ENCODE data around the gene DNTT.
A peak's percentile ranks its signal among the peaks of the same experiment; 100 is the strongest.

DNTT gene

DNA sequence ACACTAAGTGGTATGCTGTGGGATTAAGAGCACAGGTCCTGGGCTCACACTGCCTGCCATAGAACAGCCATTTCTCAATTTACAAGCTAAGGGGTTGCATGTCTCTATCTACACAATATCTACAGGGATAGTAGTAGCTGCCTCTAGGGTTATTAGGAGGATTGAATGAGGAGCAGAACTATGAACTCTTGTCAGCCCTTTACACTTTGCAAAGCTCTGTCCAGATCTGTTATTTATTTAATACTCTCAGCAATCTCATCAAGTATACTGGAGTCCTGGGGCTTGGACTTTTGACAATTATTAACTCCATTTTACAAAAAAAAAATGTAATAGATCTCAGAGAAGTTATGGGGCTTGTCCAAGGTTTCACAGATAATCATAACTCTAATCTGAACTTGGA lies 47.8 kb downstream of the DNTT start:
- no peak for DNase-seq

DNA sequence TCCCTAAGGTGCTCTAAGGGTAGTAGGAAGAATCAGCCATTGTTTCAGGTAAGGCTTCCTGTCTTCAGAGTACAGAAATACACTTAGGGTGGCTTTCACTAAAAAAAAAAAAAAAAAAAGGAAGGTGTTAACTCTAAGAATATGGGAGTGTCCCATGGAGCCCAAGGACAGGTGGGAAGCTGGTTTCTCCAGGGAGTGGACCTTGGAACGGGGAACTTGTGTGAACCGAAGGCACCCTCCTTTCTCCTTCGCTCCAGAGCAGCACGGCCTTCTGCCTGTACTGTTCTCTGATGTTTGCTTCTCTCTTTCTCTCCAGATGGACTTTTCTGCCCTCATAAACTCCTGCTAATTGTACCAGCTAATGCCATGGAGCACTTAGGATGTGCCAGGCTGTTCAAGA lies 48.3 kb downstream of the DNTT start:
- no peak for DNase-seq

DNA sequence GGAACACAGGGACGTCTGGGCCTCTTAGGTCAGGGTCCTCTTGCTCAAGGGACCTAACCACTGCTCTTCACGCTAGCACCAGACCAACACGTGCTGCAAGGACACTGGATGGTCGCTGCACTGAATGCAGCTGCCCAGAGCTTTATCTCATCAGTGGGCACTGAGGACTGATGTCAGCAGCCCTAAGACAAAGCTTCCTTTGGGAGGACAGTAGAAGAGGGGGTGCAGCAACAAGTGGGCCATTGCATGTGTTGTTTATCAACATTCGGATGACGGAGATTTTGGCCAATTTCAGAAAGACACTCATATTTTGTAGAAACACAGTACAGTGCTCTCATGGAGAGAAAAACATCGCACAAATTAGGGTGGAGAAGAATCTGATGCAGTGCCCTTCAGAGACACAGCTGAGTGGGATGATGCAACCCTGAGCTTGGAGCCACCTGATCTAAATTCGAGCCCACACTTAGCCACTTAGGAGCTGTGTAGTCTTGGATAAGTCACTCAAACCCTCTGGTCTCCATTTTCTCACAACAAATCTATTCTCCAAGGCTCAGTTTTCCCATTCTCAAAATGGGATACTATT lies 52.9 kb downstream of the DNTT start:
- no peak for DNase-seq

DNA sequence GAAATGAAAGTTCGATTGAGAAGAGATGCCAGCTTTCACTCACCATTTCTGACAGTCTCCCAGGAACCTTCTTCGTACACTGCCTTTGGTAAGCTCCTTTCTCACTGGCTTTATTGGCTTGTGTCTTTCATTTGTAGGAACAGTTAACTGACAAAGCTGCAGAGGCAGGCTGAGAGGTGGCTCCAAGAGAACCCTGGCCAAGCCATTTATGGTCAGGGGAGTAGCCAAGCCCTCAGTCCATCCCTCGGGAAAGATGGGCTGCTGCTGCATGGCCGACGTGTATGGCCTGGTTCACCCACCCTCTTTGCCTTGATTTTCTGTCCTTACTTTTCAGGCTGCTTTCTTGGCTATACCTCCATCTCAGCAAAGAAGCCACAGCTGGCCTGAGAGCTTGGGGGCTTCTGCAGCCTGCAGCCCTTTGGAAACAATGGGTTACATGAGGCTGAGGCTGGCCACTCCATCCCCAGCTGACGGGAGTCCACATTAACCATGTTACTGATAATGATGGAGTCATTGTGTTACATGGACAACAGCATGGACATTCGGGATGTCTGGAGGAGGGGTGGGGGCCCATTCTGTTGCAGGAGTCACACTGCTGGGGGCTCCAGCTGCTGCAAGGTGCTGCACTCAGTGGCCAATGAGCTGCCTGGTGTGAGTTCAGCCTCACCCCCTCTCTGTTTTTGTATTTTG lies 54.8 kb downstream of the DNTT start, which contains the start of gene OPALIN:
OPALIN (minus strand) TSS at position 152 of the 690 bp plus-strand sequence; CDS start at position 46, 106 bp downstream.
- DNase-seq: no peak

DNA sequence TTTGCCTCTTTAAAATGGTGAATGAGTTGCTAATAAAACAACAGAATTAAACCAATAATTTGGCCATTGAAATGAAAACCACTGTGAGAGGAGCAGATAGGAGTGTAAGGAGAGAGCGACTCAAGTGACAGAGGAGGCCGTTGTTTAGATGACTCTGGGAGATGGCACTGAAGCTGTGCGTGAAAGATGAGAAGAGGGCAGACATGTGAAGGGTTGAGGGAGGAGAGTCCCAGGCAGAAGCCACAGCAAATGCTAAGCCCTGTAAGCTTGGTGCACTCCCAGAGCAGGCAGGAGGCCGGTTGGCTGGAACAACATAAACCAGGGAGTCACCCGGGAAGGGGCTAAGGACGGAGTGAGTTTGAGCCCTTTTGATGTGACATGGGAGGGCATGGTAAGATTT lies 55.4 kb downstream of the DNTT start:
- DNase-seq: no peak

DNA sequence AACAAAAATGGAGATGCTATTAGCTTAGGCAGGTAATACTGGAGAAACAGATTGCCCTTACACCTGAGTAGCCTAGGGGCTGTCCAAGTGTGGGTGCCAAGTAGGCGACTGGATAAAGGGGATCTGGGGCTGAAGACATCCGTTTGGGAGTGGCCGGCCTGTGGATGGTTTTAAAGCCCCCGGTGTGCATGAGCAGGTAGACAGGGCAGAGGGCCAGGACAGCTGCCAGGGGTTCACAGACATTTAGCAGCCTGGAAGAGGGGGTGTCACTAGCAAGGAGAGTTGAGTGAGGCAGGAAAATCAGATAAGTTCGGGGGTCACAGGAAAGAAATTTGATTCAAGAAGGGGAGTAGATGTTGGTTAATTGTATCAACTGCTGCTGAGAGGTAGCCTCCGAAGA lies 56.1 kb downstream of the DNTT start:
- no peak for DNase-seq

DNA sequence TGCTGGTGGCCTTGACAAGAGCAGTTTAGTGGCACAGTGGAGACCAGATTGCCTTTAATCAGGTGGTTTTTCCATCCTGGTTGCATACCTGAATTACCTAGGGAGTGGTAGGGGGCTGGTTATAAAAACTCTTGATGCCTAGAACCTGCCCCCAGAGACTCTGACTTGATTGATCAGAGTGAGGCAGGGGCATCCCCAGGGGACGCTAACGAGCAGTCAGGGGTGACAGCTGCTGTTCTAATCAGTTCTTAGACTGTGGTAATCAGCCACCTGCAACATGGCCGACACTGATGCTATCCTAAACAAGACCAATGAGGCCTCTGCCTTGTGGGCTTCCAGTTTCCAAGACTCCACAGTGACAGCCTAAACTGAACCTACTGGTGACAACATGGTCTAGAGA lies 56.5 kb downstream of the DNTT start:
- DNase-seq: no peak

DNA sequence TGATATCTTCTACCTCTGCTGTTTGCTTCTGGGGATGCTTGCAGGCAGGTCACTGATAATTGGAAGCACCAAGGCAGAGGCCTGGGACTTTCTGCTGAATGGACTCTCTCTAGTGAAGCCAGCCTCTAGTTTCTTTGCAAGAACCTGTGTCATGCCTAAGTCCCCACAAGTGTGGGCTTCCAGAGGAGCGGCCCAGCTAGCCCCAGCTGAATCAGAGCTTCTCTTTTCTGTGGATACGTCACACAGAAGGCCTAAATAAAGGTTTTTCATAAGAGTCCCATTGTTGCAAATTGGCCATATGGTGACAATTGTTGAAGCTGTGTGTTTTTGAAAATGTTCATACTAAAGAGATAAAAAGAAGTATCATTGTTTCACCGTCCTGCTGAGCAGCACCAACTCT lies 61.3 kb downstream of the DNTT start:
- DNase-seq: no peak

DNA sequence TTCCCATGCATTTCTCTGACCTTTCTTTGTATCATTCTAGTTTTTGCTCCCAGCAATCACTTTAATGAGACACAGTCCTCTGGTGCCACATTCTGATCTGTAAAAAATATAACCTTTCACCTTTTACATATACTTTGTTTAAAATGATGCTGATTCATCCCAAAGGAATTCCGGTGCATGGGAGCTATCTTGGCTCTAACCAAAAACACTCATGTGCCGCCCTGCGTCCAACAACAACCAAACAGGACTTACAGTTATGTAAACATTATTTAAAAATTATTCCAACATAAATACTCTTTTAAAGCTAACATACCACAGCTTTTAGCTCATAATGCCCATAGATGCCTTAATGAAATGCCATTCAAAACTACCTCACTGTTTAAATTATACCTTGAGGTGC lies 62.3 kb downstream of the DNTT start:
- no peak for DNase-seq

DNA sequence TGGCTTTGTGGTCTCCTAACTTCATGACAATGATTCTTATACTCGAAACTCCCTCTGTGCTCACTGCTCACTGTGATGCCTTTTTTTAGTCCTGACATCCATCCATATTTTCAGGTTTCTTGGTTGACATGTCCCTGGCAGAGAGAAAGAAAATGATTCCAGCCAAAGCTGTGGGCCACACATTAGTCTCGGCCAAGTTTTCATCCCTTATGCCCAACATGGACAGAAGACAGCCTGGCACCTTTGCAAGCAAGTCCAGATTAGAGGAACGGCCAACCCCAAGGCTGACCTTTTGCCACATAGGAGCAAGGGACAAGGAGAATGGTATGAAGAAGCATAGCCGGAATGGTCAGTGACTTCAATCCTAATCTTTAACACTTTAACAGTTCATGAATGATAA lies 63.2 kb downstream of the DNTT start:
- no peak for DNase-seq

DNA sequence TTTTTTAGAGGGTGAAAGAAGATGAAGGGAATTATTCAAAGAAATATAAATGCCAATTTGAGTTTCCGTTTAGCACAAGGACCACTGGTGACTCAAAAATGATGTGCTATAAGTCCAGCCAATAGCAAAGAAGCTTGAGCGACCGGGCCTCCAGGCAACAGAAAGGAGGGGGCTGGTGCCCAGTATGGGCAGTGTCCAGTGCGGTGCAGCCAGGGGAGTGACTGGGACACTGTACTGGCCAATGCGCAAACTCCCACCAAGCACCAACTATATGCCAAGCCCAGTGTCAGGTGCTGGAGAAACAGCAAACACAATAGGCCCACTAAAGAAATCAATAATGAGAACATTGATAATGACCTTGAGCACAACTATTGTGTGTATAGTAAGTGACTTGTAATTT lies 64.7 kb downstream of the DNTT start:
- no peak for DNase-seq

DNA sequence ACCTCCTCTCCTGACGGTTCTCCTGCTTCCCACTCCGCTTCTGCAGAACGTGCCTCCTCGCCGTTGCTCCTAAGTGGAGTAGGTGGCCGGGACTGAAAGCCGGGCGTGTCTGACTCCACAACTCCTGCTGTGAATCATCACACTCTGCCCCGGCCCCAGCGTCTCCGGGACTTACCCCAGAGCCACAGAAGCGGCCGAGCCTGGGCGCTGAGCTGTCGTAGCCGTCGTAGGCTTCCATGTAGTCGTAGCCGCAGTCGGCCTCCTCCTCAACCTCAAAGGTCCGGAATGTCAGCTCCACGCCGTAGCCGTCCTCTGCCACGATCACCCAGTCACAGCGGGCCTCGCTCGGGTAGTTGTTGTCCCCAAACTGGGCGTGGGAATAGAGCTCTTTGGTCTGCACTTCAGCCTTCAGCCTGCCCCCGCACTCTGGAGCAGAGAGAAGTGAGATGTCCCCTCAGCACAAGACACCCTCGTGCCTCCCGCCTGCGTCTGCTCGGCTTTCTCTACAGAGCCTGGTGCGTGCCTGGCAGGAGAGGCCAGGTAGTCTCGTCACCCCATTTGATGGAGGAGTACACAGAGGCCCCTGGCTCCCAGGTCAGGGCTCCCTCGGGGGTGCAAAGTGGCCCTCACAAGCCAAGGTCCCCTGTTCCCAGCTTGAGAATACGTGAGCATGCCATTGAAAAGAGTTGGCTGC lies 65.8 kb downstream of the DNTT start:
- no peak for DNase-seq

DNA sequence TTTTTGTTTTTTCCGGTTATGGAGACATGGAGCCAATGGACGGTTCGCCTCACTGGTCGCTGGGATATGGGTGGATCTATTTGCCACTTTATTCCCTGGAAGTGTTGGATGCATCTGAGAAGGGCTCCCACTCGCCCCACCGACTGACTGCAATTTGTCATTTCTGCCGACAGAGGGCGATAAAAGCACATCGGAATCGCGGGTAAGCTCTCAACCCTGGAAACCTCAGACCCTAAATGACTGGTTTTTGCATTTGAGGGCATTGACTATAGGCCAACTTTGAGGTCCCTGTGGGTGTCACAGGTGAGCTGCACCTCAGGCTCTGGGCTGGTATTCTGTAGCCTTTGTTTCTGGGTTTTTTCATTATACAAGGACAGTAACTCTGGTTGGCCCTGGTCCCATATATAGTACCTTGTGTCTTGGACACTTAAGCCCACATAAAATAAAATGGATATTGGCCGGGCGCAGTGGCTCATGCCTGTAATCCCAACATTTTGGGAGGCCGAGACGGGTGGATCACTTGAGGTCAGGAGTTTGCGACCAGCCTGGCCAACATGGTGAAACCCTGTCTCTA lies 66.4 kb downstream of the DNTT start:
- DNase-seq: peak; percentile 4

DNA sequence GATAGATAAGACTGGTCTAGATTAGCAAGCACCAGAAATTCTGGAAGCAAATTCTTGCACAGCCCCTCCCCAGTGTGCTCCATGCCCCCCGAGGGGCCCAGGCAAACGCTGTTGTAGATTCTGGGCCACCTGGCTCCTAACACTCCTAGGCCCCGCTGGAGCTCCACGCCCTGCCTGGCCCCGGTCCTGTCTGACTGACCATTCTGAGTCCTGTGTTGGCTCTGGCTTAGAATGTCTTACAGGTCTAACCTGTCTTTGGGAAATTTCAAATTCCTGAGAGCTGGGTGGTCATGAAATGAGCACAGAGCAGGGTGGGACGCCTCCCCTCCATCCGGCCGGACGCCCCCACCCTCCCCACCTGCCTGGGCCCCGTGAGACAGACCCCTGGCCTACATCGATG lies 67.1 kb downstream of the DNTT start:
- DNase-seq: no peak

DNA sequence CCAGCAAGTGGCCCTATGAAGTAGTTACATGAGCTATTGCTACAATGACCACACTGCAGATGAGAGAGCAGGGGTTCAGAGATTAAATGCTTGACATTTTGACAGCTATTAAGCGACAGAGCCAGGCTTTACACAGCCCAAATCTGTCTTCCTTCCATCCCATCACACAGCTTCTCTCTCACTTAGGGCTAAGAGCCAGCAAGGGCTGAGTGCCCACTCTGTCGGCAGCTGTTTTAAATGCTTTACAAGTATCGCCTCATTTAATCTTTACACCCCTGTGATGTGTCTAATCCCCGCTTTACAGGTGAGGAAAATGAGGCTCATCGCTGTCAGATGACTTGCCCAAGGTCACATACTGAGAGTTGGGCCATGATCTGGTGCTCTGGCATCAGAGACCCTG lies 69.8 kb downstream of the DNTT start:
- DNase-seq: no peak

DNA sequence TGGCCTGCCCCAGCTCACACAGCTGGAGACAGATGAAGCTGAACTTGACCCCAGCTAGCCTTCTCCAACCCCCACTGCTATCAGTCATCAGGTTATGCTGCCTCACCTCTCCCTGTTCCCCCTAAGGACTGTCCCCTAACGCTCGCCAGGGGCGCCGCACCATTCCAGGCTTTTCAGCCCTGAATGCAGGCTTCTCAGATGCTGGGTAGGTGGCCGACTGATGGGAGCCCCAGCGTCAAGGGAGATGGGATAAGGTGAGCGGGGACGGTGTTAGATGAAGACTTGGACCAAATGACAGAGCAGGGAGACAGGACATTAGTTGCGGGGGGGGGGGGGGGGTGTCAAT lies 70.4 kb downstream of the DNTT start:
- no peak for DNase-seq

DNA sequence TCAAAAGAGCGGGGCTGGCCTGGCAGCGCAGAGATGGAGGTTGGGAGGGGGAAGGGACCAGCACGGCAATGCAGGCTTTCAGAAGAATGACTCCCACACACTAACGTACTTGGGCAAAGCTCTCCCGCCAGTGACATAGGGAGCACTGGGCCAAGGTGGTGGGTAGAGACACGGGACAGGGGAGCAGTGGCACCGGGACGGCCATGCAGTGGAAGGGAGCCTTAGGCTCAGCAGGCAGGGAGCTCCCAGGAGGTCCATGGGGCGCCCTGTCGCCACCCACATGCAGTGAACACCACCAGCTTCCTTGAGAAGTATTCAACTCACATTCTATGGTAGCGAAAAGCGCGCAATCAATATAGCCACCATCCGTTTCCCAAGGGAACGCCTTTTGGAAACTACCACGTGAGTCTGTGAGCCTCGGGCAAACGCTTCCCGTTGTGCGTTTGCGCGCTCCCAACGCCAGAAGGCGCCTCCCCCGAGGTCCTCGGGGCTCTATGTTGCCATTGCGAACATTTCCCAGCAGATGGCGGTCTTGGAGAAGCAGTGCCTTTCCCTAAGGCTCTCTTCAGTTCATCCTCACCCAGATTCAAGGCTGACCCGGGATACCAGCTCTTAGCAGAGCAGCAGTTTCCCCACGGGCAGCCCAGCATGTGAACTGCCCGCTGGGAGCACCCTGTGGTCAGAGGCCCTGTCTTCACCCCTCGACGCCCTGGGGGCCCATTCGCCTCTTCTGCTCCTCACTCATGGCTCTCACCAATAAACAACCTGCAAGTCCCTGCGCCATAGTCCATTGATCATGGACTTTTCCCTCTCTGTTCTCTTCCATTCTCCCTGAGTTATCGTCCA lies 71.0 kb downstream of the DNTT start:
- peak; percentile 66 for DNase-seq

DNA sequence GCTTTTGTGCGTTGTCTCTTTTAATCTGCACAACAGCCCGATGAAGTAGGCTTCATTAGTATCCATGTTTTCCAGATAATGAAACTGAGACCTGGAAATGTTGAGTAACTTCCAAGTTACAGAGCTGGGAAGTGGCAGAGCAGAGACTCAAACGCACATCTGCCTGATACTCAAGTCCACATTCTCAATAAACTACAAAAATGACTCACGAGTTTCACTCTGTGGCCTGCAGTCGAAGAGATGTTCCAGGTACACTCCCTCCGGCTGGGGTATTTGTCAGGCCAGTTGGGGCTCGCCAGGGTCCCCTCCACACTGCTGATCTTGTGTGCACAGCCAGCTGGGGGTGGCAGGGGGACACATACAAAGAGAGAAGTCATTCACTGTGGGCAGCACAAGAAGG lies 72.2 kb downstream of the DNTT start:
- no peak for DNase-seq

DNA sequence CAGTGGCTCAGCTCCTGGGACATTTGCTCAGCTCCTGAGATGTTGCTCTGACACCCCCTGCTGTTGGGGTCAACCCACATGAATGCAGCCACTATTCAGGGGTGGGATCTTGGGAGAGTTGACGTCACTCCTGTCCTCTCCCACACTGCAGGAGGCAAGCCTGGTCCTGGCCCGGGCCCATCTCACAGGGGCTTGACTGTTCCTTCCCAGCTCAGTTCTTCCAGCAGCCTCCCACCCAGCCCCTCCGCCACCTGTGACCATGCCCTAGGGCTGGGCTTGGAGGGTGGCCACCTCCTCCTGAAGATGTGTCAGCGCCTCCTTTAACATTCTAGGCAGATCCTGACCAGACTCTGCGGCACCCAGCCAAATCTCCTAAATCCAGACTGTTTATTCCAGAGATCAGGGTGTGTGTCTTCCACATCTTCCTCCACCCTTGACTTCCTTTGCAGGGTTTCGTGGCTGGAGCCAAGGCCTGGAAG lies 73.6 kb downstream of the DNTT start:
- no peak for DNase-seq

DNA sequence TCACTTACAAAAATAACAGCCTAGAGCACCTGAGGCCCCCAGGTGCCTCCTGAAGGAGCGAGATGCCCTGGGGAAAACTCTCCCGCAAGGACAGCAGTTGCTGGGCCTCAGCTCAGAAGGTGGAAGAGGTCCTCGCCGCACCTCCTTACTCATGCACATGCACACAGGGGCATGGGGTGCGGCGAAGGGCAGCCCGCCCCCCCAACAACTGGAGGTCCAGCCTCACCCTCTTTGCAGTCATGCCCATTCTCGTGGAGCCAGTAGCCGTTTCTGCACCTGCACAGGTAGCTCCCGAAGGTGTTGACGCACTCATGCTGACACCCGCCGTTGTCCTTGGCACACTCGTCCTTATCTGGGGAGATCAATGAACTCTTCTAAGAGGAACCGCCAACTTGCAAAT lies 74.5 kb downstream of the DNTT start:
- no peak for DNase-seq

DNA sequence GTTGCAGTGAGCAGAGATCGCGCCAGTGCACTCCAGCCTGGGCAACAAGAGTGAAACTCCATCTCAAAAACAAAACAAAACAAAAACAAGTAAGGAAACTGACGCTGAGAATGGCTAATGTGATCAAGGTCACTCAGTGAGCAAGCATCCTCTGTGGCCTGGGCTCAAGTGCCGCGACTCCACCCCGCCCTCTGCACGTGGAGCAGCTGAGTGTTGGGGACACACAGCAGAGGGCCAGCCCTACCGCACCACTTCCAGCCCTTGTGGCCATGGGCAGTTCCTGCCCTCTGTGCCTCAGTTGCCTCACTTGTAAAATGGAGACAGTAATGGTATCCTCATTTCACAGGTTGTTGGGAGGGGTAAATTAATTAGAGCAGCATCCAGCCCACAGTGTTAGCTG lies 75.5 kb downstream of the DNTT start:
- DNase-seq: no peak

DNA sequence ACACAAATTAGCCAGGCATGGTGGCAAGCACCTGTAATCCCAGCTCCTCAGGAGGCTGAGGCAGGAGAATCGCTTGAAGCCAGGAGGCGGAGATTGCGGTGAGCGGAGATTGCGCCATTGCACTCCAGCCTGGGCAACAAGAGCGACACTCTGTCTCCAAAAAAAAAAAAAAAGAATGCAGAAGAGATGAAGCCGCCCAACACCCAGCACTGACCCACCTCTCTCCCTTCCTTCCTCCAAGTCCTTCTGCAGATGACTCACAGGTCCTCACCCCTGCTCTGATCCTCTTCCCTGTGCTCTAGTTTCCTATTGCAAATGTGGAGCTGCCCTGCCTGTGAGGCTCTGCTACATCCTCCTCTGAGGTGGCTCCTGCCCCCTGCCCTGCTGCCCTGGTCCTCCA lies 76.6 kb downstream of the DNTT start:
- DNase-seq: no peak

DNA sequence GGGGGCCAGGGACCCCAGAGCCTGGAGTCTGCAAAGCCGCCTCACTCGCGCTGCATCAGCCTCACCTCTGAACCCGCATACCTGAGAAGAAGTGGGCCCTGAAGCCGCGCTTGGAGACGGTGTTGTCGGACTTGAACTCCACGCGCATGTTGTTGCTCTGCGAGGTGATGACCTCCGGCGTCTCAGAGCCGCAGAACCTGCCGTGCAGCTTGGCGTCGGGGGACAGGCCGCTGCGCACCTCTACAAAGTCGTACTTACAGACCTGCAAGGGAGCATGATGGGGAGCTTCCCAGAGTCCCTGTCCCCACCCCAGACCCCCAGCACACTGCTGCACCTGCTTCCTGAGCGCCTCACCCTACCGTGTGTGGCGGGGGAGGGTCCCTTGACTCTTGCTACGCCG lies 80.3 kb downstream of the DNTT start:
- no peak for DNase-seq

Data from NCI-H2029 (cell line).